GM11168 (cell line): ENCODE measurements around the gene RFC4.

Source experiments
- in situ Hi-C: fragments of 300-500 bp; cut with MboI; formaldehyde crosslinking; loops from one replicate; pipeline ENCODE4 v1.12.0; 2022; ENCODE audit warnings: low sequenced_read_pairs; ENCODE audit not compliant: unreplicated experiment

RFC4 gene

GRCh38 chr3:186754871-186755270, 51.4 kb downstream of the RFC4 start:
- in situ Hi-C loops, result no loop called here

DNA sequence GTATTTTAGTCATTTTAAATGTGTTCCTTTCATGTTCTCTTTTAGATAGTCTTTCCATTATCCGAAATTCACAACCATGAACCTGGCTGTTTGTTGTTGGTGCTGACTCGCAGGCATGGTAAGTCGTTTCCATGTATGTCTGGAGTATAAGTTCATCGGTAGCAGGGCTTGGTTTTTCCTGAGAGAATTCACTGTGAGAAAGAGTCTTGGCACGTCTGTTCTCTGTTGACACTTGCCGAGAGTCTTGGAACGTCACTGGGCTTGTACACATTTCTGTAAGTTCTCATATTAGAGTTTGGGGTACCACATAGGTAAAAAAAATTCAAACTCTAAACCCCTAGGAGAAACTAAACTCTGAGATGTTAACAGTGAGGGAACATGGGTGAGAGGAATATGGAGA, 52.3 kb downstream of the RFC4 start:
- in situ Hi-C loops, result no loop called here

DNA sequence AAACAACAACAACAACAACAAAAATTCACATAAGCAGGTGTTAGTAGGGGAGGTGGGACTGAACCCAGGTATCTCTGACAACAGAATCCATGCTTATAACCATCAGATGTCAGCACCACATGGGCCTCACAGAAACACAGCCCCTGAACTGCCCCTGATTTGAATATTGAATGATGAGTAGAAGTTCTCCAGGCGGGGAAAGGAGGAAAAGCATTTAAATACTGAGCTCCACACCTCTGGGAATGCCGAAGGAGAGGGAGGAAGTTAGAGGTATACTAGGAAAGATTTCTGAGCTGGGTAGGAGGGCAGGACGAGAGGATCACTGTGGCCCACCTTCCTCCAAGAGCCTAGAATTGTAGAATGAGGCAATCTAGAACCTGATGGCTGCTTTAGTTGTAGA, 54.8 kb downstream of the RFC4 start:
- in situ Hi-C loops, result no loop called here

DNA sequence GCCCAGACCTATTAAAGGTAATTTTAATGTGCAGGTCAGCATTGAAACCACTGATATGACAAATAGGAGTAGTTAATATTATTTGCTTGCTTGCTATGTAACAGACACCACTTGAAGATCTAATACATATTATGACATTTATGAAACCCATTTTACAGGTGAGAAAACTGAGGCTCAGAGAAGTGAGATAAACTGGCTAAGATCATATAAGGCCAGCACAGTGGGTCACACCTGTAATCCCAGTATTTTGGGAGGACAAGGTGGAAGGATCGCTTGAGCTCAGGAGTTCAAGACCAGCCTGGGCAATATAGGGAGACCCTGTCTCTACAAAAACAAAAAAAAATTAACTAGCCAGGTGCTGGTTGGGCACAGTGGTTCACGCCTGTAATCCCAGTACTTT, 56.0 kb downstream of the RFC4 start:
- in situ Hi-C loops, result no loop called here

DNA sequence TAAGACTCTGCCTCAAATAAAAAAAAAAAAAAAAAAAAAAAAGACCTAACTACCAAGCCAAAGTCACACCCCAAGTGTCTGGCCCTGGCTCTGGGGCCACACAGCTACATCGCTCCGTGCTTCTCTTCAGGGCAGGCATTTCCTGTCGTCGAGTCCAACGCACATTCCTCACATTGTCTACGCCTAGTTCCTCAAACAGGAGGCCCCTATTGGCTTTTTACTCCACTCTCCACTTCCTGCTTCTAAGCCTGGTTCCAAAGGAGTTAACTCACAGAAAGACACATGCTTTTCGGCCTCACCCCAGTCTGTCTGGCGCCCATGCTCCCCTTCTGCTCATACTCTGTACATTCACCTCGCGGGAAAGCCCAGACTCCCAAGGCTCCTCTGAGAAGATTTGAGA, 60.3 kb downstream of the RFC4 start:
- in situ Hi-C loops, result no loop called here

DNA sequence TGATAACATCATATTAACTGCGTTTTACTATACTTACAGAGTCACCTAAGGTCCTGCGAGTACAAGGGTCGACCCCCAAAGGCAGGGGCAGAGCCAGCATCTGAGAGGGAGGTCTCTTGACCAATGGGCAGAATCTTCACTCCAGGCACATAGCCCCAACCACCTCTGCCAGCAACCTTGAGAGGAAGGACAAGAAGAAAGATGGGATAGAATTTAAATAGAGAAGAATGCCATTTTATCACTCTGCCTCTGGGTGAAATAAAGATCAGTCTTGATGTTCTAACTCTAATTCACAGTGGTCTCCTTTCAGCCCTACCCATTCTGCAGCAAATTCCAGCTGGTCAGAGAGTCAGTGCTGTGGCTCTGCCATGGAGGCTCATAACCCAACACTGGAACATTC, 62.6 kb downstream of the RFC4 start:
- in situ Hi-C loops, result no loop called here

DNA sequence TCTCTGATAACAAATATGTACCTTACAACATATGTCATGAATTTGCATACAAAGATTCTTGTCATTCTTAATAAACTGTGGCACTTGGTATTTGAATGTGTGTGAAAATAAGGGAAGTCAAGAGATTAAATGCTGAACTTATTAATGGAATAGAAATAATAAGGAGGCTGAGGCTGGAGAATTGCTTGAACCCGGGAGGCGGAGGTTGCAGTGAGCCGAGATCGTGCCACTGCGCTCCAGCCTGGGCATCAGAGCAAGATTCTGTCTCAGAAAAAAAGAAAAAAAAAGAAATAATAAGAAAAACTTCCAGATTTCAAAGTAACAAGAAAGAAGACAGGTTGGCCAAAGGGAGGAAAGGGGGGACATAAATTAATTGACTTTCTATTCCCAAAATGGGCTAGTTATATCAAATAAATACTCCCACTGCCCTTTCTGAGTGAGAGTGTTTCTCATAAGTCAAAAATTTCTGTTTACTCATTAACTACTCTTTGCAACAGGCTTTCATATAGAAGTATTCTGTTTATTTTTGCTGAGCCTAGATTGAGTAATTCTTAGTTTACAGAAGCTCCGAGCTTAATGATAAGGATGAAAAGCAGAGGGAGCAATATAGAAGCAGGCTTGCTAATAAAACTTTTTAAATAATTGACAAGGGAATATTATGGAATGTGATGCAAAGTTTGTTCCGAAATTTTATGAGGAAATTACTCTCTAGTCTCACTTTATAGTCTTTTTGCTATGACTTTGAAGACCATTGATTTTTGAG, 63.5 kb downstream of the RFC4 start:
- in situ Hi-C loops, result no loop called here
